Endothelial cell of umbilical vein (primary cell): ENCODE data around the gene HTT.

Experiments used
- CTCF ChIP-seq, 2 donors: IDR thresholded peaks; 1 replicate in 1 of 2; 2 replicates in 1 of 2; pipeline ENCODE4 v1.5.1; 2011; ENCODE audit warnings: low read length in 2 of 2, mild to moderate bottlenecking in 2 of 2, moderate library complexity in 2 of 2, control low read depth in 1 of 2, inconsistent platforms in 1 of 2, low read depth in 1 of 2; ENCODE audit not compliant: insufficient read depth in 1 of 2; ENCODE audit errors: extremely low read depth in 1 of 2
- JUN ChIP-seq: IDR thresholded peaks from 2 replicates; pipeline ENCODE4 v1.6.1; 2011; ENCODE audit warnings: borderline replicate concordance, low read depth; ENCODE audit not compliant: insufficient read length, insufficient read depth

DNA sequence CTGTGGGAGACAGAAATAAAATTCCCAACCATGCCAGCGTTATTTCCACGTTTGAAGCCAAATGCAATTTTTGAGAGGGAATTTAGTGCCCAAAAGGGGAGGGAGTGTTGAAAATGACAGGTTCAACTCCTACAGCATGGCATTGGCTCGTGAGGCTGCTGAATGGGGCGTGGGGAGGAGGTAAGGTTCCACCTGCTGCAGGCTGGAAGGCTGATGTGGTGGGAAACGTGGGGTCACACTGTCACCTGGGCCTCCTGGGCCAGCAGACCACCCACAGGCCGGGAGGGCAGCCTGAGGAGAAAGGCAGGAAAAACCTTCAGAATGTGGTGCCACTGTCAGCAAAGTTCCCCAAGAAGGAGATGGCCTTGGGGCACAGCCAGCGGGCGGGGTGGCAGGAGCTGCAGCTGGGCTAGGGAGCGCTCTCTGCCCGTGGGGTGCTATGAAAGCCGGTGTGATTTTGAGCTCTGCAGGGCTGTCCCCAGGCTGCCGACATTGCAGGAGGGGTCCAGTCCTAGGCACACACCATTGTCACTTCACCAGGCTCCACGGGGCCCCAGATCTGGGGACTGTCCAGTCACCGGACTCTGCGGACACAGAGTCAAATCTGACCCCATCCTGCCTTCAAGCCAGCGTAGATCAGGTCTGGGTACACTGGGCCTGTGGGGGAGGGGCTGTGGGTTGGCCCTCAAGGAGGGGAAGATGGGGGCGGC lies 194.1 kb downstream of the HTT start:
- TF ChIP-seq CTCF (IDR thresholded peaks at IDR 0.05; ENCODE audit: extremely low read depth in 1 of 2, insufficient read depth in 1 of 2, low read depth in 1 of 2, low read length in 2 of 2) (no peak), JUN (no peak)
